ENCODE data around the gene CPXM2.

Gene CPXM2

DNA sequence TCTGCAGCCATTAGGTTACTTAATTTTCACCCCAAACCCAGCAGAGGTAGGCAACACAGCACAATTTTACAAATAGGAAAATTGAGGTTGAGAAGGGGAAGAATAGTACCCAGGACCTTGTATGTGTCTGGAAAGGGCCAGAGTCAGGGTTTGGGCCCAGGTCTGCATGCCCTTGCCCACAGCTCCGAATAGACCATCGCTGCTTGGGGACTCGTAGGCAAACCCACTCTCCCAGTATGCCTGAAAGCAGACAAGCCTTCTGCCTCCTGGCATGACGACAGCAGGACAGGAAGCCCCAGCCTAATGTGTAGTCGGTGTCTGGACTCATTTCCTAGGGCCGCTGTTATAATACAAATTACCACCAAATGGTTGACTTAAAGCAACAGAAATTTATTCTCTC is 133.8 kb downstream of the CPXM2 start:
- DNase-seq (ENCODE audit: low read depth in 2 of 2): no peak
- TF ChIP-seq, protein P1, sequence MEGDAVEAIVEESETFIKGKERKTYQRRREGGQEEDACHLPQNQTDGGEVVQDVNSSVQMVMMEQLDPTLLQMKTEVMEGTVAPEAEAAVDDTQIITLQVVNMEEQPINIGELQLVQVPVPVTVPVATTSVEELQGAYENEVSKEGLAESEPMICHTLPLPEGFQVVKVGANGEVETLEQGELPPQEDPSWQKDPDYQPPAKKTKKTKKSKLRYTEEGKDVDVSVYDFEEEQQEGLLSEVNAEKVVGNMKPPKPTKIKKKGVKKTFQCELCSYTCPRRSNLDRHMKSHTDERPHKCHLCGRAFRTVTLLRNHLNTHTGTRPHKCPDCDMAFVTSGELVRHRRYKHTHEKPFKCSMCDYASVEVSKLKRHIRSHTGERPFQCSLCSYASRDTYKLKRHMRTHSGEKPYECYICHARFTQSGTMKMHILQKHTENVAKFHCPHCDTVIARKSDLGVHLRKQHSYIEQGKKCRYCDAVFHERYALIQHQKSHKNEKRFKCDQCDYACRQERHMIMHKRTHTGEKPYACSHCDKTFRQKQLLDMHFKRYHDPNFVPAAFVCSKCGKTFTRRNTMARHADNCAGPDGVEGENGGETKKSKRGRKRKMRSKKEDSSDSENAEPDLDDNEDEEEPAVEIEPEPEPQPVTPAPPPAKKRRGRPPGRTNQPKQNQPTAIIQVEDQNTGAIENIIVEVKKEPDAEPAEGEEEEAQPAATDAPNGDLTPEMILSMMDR (IDR thresholded peaks at IDR 0.05; ENCODE audit: low read depth, low read length): no peak
- no peak overlapping the region for H3K4me3 ChIP-seq (replicated peaks in 1 of 2; ENCODE audit: low read depth in 2 of 2, low read length in 2 of 2)

DNA sequence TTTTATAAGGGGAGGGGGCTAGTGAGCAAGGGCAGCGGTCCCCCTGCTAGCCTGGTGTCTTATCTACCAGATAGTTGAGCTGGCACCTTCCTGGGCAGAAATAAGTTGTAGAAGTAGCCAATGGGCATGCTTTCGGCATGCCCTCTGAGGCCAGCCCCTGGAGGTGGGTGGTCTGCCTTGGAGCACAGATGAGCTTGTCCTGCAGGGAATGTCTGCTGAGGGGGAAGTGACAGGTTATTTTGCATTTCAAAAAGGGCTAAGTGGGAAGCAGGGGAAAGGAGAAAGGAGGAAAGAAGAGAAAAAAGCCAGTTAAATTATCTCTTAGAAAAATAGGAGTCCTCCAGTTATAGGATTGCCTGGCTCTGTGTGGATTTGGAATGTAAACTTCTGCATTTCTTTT is 136.5 kb downstream of the CPXM2 start:
- no peak for DNase-seq (ENCODE audit: low read depth in 2 of 2)
- TF ChIP-seq, protein P1 (IDR thresholded peaks at IDR 0.05; ENCODE audit: low read depth, low read length): no peak
- H3K4me3 ChIP-seq (replicated peaks in 1 of 2; ENCODE audit: low read depth in 2 of 2, low read length in 2 of 2): no peak overlapping the region

DNA sequence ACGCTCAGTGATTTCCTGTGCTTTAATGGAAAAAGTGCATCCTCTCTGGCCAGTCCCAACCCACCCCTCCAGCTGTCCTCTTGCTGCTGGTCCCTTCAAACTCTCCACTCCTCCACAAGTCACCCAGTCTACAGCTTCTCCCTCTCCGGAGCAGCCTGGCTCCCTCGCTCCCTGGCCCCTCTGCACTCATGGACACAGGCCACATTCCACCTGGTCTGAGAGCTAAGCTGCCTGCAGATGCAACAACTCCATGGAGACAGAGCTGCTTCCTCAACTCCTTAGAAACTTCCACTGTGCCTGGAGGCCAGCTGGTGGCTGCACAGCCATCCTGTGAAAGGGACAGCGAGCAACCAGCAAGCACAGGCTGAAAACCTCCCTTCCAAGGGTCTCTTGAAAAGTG is 137.5 kb downstream of the CPXM2 start:
- no peak overlapping the region for H3K4me3 ChIP-seq (replicated peaks in 1 of 2; ENCODE audit: low read depth in 2 of 2, low read length in 2 of 2)
- DNase-seq (ENCODE audit: low read depth in 2 of 2): no peak
- TF ChIP-seq, protein P1 (IDR thresholded peaks at IDR 0.05; ENCODE audit: low read depth, low read length): no peak

DNA sequence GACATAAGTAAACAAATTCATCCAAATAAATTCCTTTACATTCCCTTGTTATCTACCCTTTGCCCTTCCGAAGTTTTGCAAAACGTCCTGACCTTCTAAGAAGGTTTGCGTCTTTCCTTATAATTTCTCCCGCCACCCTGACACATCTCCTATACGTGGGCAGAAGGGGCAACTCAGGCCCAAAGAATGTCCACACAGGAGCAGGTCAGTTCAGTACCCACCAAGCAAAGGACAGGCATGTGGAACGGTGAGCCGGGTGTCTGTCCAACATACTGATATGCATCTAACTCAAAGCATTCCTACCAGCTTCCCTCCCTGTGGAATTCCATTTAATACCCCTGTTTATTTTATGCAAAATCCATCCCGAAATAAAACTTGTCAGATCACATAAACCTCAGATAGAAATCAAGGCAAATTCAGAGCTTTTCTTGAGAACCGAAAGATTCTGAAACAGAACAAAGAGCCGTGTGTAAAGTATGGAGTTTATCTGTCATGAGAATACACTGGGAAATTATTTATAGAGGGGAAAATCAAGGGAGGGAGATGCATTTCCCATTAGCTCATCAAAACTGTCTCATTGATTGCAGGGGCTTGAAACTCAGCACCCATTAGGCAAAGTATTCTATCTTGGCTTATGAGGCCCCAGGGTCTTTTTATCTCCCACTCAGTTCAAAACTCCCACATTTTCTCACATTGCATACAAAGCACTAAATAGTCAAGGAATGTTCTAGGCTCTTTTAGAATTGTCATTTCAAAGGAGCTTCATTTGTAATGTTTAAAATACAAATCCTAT is 140.1 kb downstream of the CPXM2 start:
- H3K4me3 ChIP-seq (replicated peaks in 1 of 2; ENCODE audit: low read depth in 2 of 2, low read length in 2 of 2): no peak overlapping the region
- TF ChIP-seq, protein P1 (IDR thresholded peaks at IDR 0.05; ENCODE audit: low read depth, low read length): no peak
- DNase-seq (ENCODE audit: low read depth in 2 of 2): no peak

DNA sequence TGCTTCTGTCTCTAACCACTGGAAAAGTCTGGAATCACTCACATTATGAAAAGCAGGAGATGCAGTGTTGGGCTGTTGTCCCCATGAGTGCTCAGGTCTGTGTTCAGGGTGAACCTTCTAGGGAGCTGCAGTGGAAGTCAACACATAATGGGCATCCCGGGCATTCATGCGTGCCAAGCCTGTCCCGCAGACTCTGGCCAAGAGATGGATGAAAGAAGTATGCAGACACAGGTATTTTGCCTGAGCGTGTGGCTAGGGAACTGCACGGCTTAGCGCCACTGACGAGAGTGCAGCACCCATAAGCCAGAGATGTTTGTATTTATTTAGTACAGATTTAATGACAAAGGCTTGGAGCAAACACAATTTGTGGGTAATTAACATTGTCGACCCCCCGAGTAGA is 140.7 kb downstream of the CPXM2 start:
- DNase-seq (ENCODE audit: low read depth in 2 of 2): no peak
- H3K4me3 ChIP-seq (replicated peaks in 1 of 2; ENCODE audit: low read depth in 2 of 2, low read length in 2 of 2): no peak overlapping the region
- TF ChIP-seq, protein P1 (IDR thresholded peaks at IDR 0.05; ENCODE audit: low read depth, low read length): no peak

DNA sequence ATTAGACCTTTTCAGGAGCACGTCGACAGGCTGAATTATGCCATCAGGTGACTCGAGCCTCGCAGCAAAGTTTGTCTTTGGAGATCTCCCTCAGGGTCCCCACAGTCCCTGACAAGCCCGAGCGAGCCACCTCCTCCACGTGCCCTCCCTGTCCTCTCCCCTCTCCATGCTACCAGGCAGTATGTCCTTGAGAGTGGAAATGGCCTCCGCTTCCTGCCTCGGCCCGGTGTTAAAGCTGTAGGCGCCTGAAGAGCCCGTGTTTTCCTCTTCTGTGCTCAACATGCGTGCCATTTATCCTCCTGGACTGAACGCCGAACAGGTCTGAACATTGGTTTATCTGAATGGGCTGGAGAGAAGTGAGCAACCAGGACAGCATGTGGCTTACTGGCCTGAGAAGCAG is 142.9 kb downstream of the CPXM2 start:
- no peak for DNase-seq (ENCODE audit: low read depth in 2 of 2)
- TF ChIP-seq, protein P1 (IDR thresholded peaks at IDR 0.05; ENCODE audit: low read depth, low read length): no peak
- no peak overlapping the region for H3K4me3 ChIP-seq (replicated peaks in 1 of 2; ENCODE audit: low read depth in 2 of 2, low read length in 2 of 2)

DNA sequence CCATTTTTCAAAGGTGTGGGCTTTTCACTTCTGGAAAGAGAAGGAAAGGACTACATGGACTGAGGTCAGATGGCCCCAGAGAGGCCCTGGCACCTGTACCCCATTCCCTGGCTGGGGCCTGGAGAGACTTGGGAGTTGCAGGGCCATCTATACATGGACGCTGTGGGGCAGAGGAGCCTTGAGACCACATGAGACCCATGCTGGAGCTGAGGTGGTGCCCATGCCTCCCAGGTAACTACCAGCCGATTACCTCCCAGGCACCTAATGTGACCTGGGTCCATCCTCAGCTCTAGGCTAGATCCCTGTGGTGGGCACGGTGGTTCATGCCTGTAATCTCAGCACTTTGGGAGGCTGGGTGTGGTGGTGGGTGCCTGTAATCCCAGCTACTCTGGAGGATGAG is 144.2 kb downstream of the CPXM2 start:
- H3K4me3 ChIP-seq (replicated peaks in 1 of 2; ENCODE audit: low read depth in 2 of 2, low read length in 2 of 2): no peak overlapping the region
- DNase-seq (ENCODE audit: low read depth in 2 of 2): no peak
- TF ChIP-seq, protein P1 (IDR thresholded peaks at IDR 0.05; ENCODE audit: low read depth, low read length): no peak

Data from cardiac fibroblast (primary cell).